ENCODE results near the gene NOS1AP. TPM values are rescaled to one million over a fixed set of nuclear protein-coding genes. Genes with fewer than 3 reads are reported as not detected.

Gene NOS1AP
- total RNA-seq, 1 experiment from 2014 or later = 14.7 TPM

DNA sequence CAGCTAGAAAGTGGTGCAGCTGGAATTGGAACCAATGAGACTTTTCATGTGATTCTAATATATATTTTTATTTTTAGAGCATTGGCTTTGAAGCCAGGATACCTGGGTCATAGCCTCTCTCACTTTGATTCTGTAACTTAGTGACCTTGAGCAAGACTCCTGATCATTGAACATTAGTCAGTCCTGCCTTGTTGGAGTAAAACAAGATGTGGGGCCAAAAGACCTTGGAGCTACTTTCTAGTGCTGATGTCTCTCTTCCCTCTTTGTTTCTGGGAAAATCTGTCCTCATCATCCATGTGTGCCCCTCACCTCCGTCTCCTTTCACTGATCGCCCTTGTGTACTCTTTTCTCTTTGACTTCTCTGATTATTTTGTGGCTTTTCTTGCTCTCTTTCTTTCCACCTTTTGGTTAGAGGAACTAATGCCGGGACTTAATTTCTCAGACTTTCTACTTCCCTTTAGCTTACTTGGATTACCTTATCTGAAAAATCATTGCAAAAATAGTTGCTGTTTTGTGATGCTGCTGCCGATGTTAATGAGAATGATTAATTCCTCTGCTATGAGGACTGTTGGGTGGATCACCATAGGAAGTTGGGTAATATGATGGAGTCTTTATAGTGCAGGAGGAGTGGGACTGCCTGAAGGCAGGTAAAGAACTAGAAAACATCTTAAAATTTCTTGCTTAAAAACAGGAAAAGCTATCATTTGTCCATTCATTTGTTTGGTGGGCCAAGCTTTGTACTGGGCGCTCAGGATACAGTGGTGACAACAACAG is 72.0 kb downstream of the NOS1AP start:
- CTCF ChIA-PET = no interaction called here
- DNase-seq (ENCODE audit: low spot score) (no peak), ATAC-seq (no peak)
- H3K27me3 Mint-ChIP-seq (ENCODE audit: low read depth) = no peaks in the 10 kb centered on the region
- H3K27ac Mint-ChIP-seq = no peak overlapping the region
- POLR2A ChIA-PET = no interaction called here
- no peak for TF ChIP-seq ZNF671 (CRISPR knock-in tag; IDR thresholded peaks at IDR 0.05)
- no peaks in the 10 kb centered on the region for H3K36me3 Mint-ChIP-seq
- H3K4me1 Mint-ChIP-seq = peaks cover 38% of the 10 kb centered on the region
- H3K9me3 Mint-ChIP-seq = no peaks in the 10 kb centered on the region
- H3K4me3 Mint-ChIP-seq = no peak overlapping the region

DNA sequence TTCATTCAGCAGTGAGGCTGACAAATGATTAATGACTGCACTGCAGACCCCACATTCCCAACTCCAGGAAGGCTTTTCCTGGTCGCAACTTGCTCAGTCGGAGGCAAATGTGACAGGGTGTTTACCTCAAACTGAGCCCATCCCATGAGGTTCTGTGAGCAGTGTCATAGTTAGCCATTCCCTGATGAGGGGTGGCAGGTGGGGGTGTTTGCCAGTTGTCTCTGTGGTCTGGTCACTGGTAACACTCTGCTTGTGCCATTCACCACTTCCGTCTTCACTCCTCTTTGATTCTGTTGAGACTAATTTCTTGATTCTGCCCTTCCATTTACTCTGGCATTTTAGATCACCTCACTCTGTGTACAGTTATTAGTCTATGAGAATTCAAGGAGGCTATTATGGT is 73.5 kb downstream of the NOS1AP start:
- no peak for DNase-seq (ENCODE audit: low spot score)
- no peak for ATAC-seq
- POLR2A ChIA-PET = no interaction called here
- Mint-ChIP-seq H3K4me1 (peaks cover 33% of the 10 kb centered on the region), H3K36me3 (no peaks in the 10 kb centered on the region), H3K9me3 (no peaks in the 10 kb centered on the region), H3K27ac (no peak overlapping the region), H3K27me3 (ENCODE audit: low read depth) (peaks cover 1% of the 10 kb centered on the region), H3K4me3 (no peak overlapping the region)
- CTCF ChIA-PET = no interaction called here
- TF ChIP-seq ZNF396 (CRISPR knock-in tag; IDR thresholded peaks at IDR 0.05; ENCODE audit: borderline replicate concordance) (no peak), ESRRA (CRISPR knock-in tag; IDR thresholded peaks at IDR 0.05; ENCODE audit: borderline replicate concordance) (no peak), RORB (CRISPR knock-in tag; IDR thresholded peaks at IDR 0.05) (no peak), FOXP1 (CRISPR knock-in tag; IDR thresholded peaks at IDR 0.05; ENCODE audit: borderline replicate concordance) (no peak), GTF2I (CRISPR knock-in tag; conservative IDR thresholded peaks at IDR 0.05) (no peak), NFE2L1 (CRISPR knock-in tag; IDR thresholded peaks at IDR 0.05) (no peak), NFATC4 (CRISPR knock-in tag; IDR thresholded peaks at IDR 0.05) (no peak)
- TF ChIP-seq, protein P1, sequence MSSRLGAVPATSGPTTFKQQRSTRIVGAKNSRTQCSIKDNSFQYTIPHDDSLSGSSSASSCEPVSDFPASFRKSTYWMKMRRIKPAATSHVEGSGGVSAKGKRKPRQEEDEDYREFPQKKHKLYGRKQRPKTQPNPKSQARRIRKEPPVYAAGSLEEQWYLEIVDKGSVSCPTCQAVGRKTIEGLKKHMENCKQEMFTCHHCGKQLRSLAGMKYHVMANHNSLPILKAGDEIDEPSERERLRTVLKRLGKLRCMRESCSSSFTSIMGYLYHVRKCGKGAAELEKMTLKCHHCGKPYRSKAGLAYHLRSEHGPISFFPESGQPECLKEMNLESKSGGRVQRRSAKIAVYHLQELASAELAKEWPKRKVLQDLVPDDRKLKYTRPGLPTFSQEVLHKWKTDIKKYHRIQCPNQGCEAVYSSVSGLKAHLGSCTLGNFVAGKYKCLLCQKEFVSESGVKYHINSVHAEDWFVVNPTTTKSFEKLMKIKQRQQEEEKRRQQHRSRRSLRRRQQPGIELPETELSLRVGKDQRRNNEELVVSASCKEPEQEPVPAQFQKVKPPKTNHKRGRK (CRISPR knock-in tag; IDR thresholded peaks at IDR 0.05; ENCODE audit: borderline replicate concordance) = no peak
- TF ChIP-seq, protein P2, sequence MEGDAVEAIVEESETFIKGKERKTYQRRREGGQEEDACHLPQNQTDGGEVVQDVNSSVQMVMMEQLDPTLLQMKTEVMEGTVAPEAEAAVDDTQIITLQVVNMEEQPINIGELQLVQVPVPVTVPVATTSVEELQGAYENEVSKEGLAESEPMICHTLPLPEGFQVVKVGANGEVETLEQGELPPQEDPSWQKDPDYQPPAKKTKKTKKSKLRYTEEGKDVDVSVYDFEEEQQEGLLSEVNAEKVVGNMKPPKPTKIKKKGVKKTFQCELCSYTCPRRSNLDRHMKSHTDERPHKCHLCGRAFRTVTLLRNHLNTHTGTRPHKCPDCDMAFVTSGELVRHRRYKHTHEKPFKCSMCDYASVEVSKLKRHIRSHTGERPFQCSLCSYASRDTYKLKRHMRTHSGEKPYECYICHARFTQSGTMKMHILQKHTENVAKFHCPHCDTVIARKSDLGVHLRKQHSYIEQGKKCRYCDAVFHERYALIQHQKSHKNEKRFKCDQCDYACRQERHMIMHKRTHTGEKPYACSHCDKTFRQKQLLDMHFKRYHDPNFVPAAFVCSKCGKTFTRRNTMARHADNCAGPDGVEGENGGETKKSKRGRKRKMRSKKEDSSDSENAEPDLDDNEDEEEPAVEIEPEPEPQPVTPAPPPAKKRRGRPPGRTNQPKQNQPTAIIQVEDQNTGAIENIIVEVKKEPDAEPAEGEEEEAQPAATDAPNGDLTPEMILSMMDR (IDR thresholded peaks at IDR 0.05) = no peak

DNA sequence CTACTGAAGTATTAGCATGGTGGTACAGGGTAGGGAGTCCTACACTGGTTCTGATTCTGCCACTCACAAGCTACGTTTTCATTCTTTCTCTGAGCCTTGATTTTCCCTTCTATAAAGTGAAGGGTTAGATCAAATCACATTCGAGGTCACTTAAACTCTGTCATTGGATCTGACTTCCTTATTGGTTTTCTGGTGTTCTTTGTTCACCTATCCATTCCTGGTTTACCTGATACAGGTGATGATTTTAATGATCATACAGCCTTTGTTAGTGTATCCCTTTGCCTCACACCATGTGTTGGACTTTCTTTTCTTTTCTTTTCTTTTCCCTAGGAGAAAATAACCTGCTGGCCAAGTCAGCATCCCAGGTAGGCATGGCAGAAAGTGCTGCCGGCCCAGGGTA is 74.8 kb downstream of the NOS1AP start:
- CTCF ChIA-PET = interaction anchor here (0.6 to 1.3 kb wide), 6 partner anchors 13 to 213 kb away, joined by 3 to 5 read pairs (median 4); no protein-coding TSS in a partner anchor
- Mint-ChIP-seq H3K27ac (no peak overlapping the region), H3K27me3 (ENCODE audit: low read depth) (peaks cover 5% of the 10 kb centered on the region), H3K4me1 (peaks cover 40% of the 10 kb centered on the region), H3K4me3 (no peak overlapping the region), H3K9me3 (no peaks in the 10 kb centered on the region), H3K36me3 (no peaks in the 10 kb centered on the region)
- TF ChIP-seq TEAD1 (CRISPR knock-in tag; IDR thresholded peaks at IDR 0.05) = no peak
- TF ChIP-seq HMGA2 (CRISPR knock-in tag; IDR thresholded peaks at IDR 0.05) = no peak
- TF ChIP-seq ZNF232 (CRISPR knock-in tag; IDR thresholded peaks at IDR 0.05) = no peak
- TF ChIP-seq, protein P3, sequence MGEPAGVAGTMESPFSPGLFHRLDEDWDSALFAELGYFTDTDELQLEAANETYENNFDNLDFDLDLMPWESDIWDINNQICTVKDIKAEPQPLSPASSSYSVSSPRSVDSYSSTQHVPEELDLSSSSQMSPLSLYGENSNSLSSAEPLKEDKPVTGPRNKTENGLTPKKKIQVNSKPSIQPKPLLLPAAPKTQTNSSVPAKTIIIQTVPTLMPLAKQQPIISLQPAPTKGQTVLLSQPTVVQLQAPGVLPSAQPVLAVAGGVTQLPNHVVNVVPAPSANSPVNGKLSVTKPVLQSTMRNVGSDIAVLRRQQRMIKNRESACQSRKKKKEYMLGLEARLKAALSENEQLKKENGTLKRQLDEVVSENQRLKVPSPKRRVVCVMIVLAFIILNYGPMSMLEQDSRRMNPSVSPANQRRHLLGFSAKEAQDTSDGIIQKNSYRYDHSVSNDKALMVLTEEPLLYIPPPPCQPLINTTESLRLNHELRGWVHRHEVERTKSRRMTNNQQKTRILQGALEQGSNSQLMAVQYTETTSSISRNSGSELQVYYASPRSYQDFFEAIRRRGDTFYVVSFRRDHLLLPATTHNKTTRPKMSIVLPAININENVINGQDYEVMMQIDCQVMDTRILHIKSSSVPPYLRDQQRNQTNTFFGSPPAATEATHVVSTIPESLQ (CRISPR knock-in tag; IDR thresholded peaks at IDR 0.05) = no peak
- TF ChIP-seq ZNF121 (CRISPR knock-in tag; IDR thresholded peaks at IDR 0.05) = no peak
- POLR2A ChIA-PET = interaction anchor here (0.5 to 2.8 kb wide), 3 partner anchors 10 to 74 kb away, joined by 3 to 22 read pairs (median 4); partner anchors contain the start of gene NOS1AP
- ATAC-seq (no peak), DNase-seq (ENCODE audit: low spot score) (no peak)

Measured in WTC11 (cell line).